Ascending aorta (tissue), 2 donors: ENCODE results near the gene SIGLEC10. TPM values are rescaled to one million over a fixed set of nuclear protein-coding genes. Genes with fewer than 3 reads are reported as not detected.
A peak's percentile ranks its signal among the peaks of the same experiment; 100 is the strongest.
"Not testable (repeated sequence)": the region's sequence is repeated elsewhere in the genome, so short reads cannot be mapped to it uniquely, and the experiment has no call there.

ENCODE experiments used
- DNase-seq, 2 donors: peaks; one replicate each; pipeline ENCODE4 v3.0.0-alpha.2; 2019; ENCODE audit warnings: low spot score in 2 of 2
- H3K27ac ChIP-seq, 2 donors: fragments of 200-600 bp; sonication (generic); one replicate each; pipeline ENCODE4 v1.5.1; 2016 to 2017; ENCODE audit warnings: mild to moderate bottlenecking in 1 of 2
- H3K27me3 ChIP-seq: fragments of 200-600 bp; sonication (generic); one replicate; pipeline ENCODE4 v1.5.1; 2017
- H3K36me3 ChIP-seq, 2 donors: fragments of 200-600 bp; sonication (generic); one replicate each; pipeline ENCODE4 v1.5.1; 2016
- H3K4me1 ChIP-seq, 2 donors: fragments of 200-600 bp; sonication (generic); one replicate each; pipeline ENCODE4 v1.5.1; 2016 to 2017; ENCODE audit warnings: mild to moderate bottlenecking in 1 of 2
- H3K4me3 ChIP-seq, 2 donors: fragments of 200-600 bp; sonication (generic); one replicate each; pipeline ENCODE4 v1.5.1; 2016 to 2017; ENCODE audit warnings: mild to moderate bottlenecking in 1 of 2
- H3K9me3 ChIP-seq, 2 donors: fragments of 200-600 bp; sonication (generic); one replicate each; pipeline ENCODE4 v1.5.1; 2016
- intact Hi-C: fragments of 100-400 bp; cut with DNase I; formaldehyde crosslinking; loops from one replicate; pipeline ENCODE4 v1.15.1; 2023
- total RNA-seq: library from RNA; depleted of rRNA; stranded (reverse); fragments of >200 nt; gene quantifications from one replicate; pipeline ENCODE4 v1.1.0, GENCODE V29; 2016
- TF ChIP-seq, protein P1 (sequence below), 3 experiments: fragments of 200-600 bp in 2 of 3; fragments of 450-650 bp in 1 of 3; sonication (generic) in 2 of 3; IDR thresholded peaks; one replicate each; pipeline ENCODE4 v1.5.1; 2016 to 2019; ENCODE audit warnings: antibody characterized with exemption in 3 of 3, mild to moderate bottlenecking in 1 of 3, moderate library complexity in 1 of 3

SIGLEC10 gene
- total RNA-seq, 1 donor from 2014 or later, result 5.4 TPM

DNA sequence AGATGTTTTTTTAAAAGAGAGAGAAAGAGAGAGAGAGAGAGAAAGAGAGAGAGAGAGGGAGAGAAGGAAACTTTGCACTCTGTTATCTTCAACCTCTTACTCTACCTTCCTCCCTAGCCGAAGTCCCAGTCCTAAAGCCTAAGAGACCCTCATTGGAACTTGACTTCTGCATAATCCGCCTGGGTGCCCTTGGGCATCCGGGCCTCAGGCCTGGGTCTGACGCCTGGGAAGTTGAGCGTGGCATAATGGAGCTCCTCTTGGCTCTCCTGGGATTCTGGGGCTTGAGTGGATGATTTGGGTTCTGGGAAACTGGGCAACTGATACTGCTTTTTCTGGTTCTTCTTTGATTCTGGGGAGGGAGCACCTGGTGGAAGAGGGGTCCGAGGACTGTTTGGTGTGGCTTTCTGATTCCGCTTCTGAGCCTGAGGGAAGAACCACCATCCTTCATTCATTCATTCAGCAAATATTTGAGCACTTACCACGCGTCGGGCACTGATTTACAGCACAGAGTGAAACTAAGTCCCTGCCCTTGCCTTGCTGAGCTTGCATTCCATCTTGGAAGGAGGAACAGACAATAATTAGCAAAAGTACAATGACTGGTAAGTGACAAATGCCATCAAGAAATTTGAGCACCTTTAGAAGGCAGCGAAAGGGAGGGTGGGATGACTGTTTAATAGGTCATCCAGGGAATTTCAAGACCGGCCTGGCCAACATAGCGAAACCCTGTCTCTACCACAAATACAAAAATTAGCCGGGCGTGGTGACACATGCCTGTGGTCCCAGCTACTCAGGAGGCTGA, 6.3 kb downstream of the SIGLEC10 start:
- Histone ChIP-seq H3K9me3 (no peaks in the 10 kb centered on the region), H3K27me3 (no peaks in the 10 kb centered on the region), H3K4me3 (no peak overlapping the region), H3K4me1 (no peaks in the 10 kb centered on the region), H3K36me3 (no peaks in the 10 kb centered on the region), H3K27ac (no peak overlapping the region)
- intact Hi-C loops, result no loop called here
- TF ChIP-seq, protein P1, sequence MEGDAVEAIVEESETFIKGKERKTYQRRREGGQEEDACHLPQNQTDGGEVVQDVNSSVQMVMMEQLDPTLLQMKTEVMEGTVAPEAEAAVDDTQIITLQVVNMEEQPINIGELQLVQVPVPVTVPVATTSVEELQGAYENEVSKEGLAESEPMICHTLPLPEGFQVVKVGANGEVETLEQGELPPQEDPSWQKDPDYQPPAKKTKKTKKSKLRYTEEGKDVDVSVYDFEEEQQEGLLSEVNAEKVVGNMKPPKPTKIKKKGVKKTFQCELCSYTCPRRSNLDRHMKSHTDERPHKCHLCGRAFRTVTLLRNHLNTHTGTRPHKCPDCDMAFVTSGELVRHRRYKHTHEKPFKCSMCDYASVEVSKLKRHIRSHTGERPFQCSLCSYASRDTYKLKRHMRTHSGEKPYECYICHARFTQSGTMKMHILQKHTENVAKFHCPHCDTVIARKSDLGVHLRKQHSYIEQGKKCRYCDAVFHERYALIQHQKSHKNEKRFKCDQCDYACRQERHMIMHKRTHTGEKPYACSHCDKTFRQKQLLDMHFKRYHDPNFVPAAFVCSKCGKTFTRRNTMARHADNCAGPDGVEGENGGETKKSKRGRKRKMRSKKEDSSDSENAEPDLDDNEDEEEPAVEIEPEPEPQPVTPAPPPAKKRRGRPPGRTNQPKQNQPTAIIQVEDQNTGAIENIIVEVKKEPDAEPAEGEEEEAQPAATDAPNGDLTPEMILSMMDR (IDR thresholded peaks at IDR 0.05), result no peak
- no peak for DNase-seq

DNA sequence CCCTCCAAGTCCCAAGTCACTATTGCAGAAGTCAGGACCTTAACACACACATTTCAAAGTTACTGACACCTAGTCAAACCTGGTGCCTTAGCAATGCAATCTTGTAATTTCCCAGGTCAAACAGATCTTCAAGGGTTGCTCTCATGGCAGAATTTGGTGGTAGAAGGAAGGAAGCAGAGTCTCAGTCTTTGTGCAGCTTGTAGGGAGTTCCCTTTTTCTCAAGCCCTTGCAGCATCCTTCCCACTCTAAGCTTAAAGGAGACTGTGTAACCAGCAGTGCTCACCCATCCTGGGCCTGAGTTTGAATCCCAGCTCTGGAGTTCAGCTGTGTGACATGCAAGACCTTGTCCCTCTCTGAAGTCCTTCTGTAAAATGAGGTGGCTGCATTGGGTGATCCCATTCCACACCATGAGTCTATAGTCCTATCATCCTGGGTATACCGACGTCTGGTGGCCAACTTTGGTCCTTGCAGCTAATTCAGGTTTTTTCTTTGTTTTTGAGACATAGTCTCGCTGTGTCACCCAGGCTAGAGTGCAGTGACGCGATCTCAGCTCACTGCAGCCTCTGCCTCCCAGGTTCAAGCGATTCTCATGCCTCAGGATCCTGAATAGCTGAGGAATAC, 9.8 kb downstream of the SIGLEC10 start:
- Histone ChIP-seq H3K27ac (no peak overlapping the region), H3K27me3 (no peaks in the 10 kb centered on the region), H3K4me1 (no peaks in the 10 kb centered on the region), H3K4me3 (no peak overlapping the region), H3K9me3 (no peaks in the 10 kb centered on the region), H3K36me3 (no peaks in the 10 kb centered on the region)
- intact Hi-C loops, result no loop called here
- no peak for DNase-seq
- TF ChIP-seq, protein P1 (IDR thresholded peaks at IDR 0.05), result peak in 2 of 3 experiments; percentile 23 to 32

DNA sequence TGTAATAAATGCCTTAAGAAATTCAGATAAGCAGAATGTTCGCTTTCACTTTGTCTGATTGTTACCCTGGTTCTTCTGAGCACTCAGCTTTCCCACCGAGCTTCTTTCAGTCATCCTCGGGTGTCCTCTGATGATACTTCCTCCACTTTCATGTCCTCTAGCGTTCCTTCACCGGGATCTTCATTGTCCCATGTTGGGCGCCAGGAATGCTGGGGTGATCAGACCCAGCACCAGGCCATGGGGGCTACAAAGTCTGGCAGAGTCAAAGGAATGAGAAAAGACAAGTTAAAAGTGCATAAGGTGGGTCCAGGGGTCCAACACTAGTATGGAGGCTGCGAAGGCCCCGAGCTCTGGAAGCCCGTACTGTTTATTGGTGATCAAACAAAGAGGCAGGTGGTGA, 15.3 kb downstream of the SIGLEC10 start:
- H3K9me3 ChIP-seq, result peaks cover 3 to 4% of the 10 kb centered on the region in 2 donors
- no peaks in the 10 kb centered on the region for H3K27me3 ChIP-seq
- TF ChIP-seq, protein P1 (IDR thresholded peaks at IDR 0.05), result no peak
- no peaks in the 10 kb centered on the region for H3K4me1 ChIP-seq
- no peak overlapping the region for H3K27ac ChIP-seq
- DNase-seq, result no peak
- no peaks in the 10 kb centered on the region for H3K36me3 ChIP-seq
- no peak overlapping the region for H3K4me3 ChIP-seq
- intact Hi-C loops, result no loop called here

DNA sequence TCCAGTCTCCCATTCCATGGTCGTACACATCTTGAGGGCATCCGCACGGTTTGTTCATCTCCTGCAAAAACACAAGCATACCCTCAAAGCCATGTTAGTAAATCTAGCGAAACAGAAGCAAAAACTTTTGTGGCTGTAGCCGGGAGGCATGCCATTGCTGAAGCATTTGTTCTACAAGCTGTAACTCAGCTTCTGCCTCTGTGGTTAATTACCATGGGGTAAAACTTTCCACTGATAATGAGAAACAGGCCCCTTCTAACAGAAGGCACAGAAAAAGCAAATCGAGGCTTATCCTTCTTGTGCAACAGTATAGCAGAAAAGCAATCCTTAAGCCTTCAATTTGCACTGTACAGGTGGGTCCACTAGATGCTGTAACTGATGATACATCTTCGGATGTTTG, 17.5 kb downstream of the SIGLEC10 start:
- intact Hi-C loops, result not testable (repeated sequence)

DNA sequence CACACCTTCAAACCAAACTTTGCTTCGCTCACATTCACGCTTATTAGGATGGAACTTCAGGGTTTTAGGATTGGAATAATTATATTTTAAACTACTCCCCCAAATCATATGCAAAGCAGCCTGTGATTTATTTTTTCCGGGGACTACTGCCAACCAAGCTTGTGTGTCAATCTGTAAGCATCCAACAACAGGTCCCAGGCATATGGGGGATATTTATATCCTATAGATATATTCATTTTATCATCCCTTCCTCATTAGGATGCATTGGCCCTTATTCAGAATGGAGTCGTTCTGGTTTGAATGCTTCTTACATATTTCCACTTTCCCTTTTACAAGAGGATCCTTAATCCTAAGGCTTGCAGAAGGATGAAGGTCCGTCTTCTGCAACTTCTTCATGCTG, 18.2 kb downstream of the SIGLEC10 start:
- H3K27ac ChIP-seq, result no peak overlapping the region
- peaks cover 3 to 4% of the 10 kb centered on the region in 2 donors for H3K9me3 ChIP-seq
- H3K4me1 ChIP-seq, result peaks cover 0 to 4% of the 10 kb centered on the region in 2 donors
- intact Hi-C loops, result no loop called here
- H3K36me3 ChIP-seq, result no peaks in the 10 kb centered on the region
- DNase-seq, result no peak
- no peak overlapping the region for H3K4me3 ChIP-seq
- no peaks in the 10 kb centered on the region for H3K27me3 ChIP-seq
- TF ChIP-seq, protein P1 (IDR thresholded peaks at IDR 0.05), result no peak

More for the DNA sequence above, 17.5 kb downstream of the SIGLEC10 start:
- not testable (repeated sequence) for H3K4me1 ChIP-seq, H3K4me3 ChIP-seq, DNase-seq, H3K36me3 ChIP-seq, H3K9me3 ChIP-seq, H3K27ac ChIP-seq, H3K27me3 ChIP-seq

DNA sequence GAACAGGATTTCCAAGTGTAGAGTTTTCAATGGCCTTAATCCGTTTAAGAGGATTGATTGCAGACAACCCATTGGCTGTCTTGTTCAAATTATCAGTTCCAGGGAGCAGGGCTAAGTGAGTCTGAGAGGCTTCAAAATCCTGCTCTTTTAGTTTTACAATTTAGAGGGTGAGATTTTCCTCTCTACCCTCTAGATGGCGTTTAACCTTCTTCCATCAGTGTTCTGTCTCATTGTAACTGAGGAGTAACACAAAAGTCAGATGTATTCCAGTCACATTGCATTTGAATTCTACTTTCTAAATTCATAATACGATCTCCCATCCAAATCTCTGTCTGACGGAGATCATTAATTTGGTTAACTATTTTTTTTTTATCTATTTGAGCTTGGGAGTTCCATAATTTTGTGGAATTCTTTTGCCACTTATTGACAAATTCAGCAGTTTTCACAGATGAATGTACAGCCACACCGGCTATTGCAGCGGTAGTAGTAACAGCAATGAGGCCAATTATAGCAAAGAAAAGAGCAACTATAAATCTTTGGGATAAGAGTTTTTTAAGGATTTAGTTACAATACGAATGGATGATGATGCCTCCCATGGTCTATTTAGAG, 19.2 kb downstream of the SIGLEC10 start:
- H3K36me3 ChIP-seq, result no peaks in the 10 kb centered on the region

DNA sequence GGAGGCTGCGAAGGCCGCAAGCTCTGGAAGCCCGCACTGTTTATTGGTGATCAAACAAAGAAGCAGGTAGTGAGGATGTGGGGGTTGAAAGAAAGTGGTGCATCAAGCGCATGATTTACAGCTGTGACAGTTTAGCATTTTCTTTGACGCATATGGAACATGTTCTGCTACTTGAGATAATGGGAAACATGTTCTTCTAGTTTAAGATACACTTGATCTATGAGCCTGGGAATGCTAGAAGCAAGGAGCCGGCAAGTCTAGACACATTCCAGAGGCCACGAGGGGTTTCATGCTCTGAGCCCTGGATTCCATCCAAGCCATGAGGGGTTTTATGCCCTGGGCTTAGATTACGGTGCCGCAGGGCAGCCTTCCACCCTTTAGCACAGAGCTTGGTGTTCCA, 20.0 kb downstream of the SIGLEC10 start:
- H3K27me3 ChIP-seq, H3K36me3 ChIP-seq, H3K9me3 ChIP-seq, intact Hi-C loops, H3K4me3 ChIP-seq, DNase-seq, H3K4me1 ChIP-seq, H3K27ac ChIP-seq: not testable (repeated sequence)

More for the DNA sequence above, 19.2 kb downstream of the SIGLEC10 start:
- TF ChIP-seq, protein P1 (IDR thresholded peaks at IDR 0.05), result peak; percentile 17 to 52 (median 41)
- Histone ChIP-seq H3K27me3 (no peaks in the 10 kb centered on the region), H3K9me3 (peaks cover 3 to 4% of the 10 kb centered on the region in 2 donors), H3K27ac (no peak overlapping the region), H3K4me1 (peaks cover 3 to 8% of the 10 kb centered on the region in 2 donors), H3K4me3 (no peak overlapping the region)
- DNase-seq, result no peak
- intact Hi-C loops, result no loop called here
